PC-3 (cell line): ENCODE measurements around the gene ZNF80. TPM values are rescaled to one million over a fixed set of nuclear protein-coding genes. Genes with fewer than 3 reads are reported as not detected.
"Not testable (repeated sequence)": the region's sequence is repeated elsewhere in the genome, so short reads cannot be mapped to it uniquely, and the experiment has no call there.

Source experiments
- ATAC-seq: fragments of 200-7000 bp; cut with Tn5 transposase; 2 replicates; pipeline ENCODE4 v1.9.1; 2020; ENCODE audit warnings: mild to moderate bottlenecking, moderate library complexity
- BruUV-seq: library from RNA; stranded (reverse); fragments of 400-500 nt; replicated peaks from 2 replicates; lab custom pipeline; 2021; lab: Mats Ljungman, UMichigan
- CTCF ChIA-PET: fragments of 300-600 bp; sonication (Branson Sonifier 250); formaldehyde crosslinking; loops from one replicate; lab custom pipeline; 2022; ENCODE audit warnings: antibody characterized with exemption; lab: Charles Lee
- POLR2A ChIA-PET: fragments of 300-600 bp; sonication (Branson Sonifier 250); formaldehyde crosslinking; loops from one replicate; lab custom pipeline; 2022; ENCODE audit warnings: antibody characterized with exemption; ENCODE audit not compliant: unreplicated experiment; lab: Charles Lee
- DNase-seq: peaks from one replicate; pipeline ENCODE4 v3.0.0-alpha.2; 2015
- H2AFZ ChIP-seq: fragments of 300-600 bp; sonication (generic); 2 replicates; pipeline ENCODE4 v1.6.0; 2016; ENCODE audit warnings: antibody characterized with exemption, low read length
- H3F3A ChIP-seq: fragments of 300-600 bp; sonication (generic); one replicate; pipeline ENCODE4 v1.6.0; 2017; ENCODE audit warnings: antibody characterized with exemption, low read length, control low read depth, mild to moderate bottlenecking; ENCODE audit not compliant: unreplicated experiment
- H3K27ac ChIP-seq: fragments of 300-600 bp; sonication (generic); 2 replicates; pipeline ENCODE4 v1.5.1; 2016; ENCODE audit warnings: mild to moderate bottlenecking, low read length
- H3K27me3 ChIP-seq: fragments of 300-600 bp; sonication (generic); 2 replicates; pipeline ENCODE4 v1.6.1; 2016; ENCODE audit warnings: low read length, mixed read lengths
- H3K36me3 ChIP-seq: fragments of 300-600 bp; sonication (generic); 2 replicates; pipeline ENCODE4 v1.6.1; 2016; ENCODE audit warnings: low read depth, mixed run types, low read length, mixed read lengths
- H3K4me1 ChIP-seq: fragments of 300-600 bp; sonication (generic); 2 replicates; pipeline ENCODE4 v1.5.1; 2016; ENCODE audit warnings: low read length; ENCODE audit not compliant: insufficient read depth
- H3K4me2 ChIP-seq: fragments of 300-600 bp; sonication (generic); 2 replicates; pipeline ENCODE4 v1.6.0; 2016; ENCODE audit warnings: low read length
- H3K4me3 ChIP-seq: fragments of 300-600 bp; sonication (generic); 2 replicates; pipeline ENCODE4 v1.5.1; 2016; ENCODE audit warnings: mild to moderate bottlenecking, low read length, mixed read lengths
- H3K79me2 ChIP-seq: fragments of 300-600 bp; sonication (generic); 2 replicates; pipeline ENCODE4 v1.6.1; 2017; ENCODE audit warnings: low read length, mixed read lengths
- H3K9ac ChIP-seq: fragments of 300-600 bp; sonication (generic); 2 replicates; pipeline ENCODE4 v1.6.0; 2016; ENCODE audit warnings: mild to moderate bottlenecking, low read length
- H3K9me2 ChIP-seq: fragments of 300-600 bp; sonication (generic); replicated peaks from 2 replicates; pipeline ENCODE4 v1.6.1; 2016; ENCODE audit warnings: mixed run types, low read length, mixed read lengths
- H3K9me3 ChIP-seq: fragments of 300-600 bp; sonication (generic); 2 replicates; pipeline ENCODE4 v1.6.1; 2016; ENCODE audit warnings: low read length, mixed read lengths
- H4K20me1 ChIP-seq: fragments of 300-600 bp; sonication (generic); 2 replicates; pipeline ENCODE4 v1.6.1; 2016; ENCODE audit warnings: low read length, mixed read lengths
- EZH2 ChIP-seq: fragments of 300-600 bp; sonication (generic); IDR thresholded peaks from one replicate; pipeline ENCODE4 v1.6.1; 2017; ENCODE audit warnings: antibody characterized with exemption, mild to moderate bottlenecking, low read length; ENCODE audit not compliant: unreplicated experiment
- EZH2phosphoT487 ChIP-seq: fragments of 300-600 bp; sonication (generic); IDR thresholded peaks from 2 replicates; pipeline ENCODE4 v1.6.1; 2018; ENCODE audit warnings: mild to moderate bottlenecking, antibody characterized with exemption, low read length, borderline replicate concordance
- intact Hi-C: fragments of 100-400 bp; cut with micrococcal nuclease; formaldehyde crosslinking; loops from 2 replicates; pipeline ENCODE4 v1.9.0; 2023
- total RNA-seq: library from RNA; depleted of rRNA; stranded (reverse); fragments of >200 nt; gene quantifications from 2 replicates; pipeline ENCODE4 v1.2.3, GENCODE V29; 2014
- TF ChIP-seq, protein P1 (sequence below): fragments of 300-600 bp; sonication (generic); conservative IDR thresholded peaks from 2 replicates; pipeline ENCODE4 v1.5.1; 2017; ENCODE audit warnings: antibody characterized with exemption, low read depth, mild to moderate bottlenecking, low read length

The ZNF80 gene
- total RNA-seq, 1 experiment from 2014 or later, result not detected

GRCh38 chr3:114242947-114243346, 5.6 kb upstream of the ZNF80 start:
- Histone ChIP-seq H3K4me3 (no peak overlapping the region), H3K9ac (no peak overlapping the region), H3K79me2 (no peaks in the 10 kb centered on the region), H3K9me2 (no peaks in the 10 kb centered on the region), H3K27me3 (peaks cover 14% of the 10 kb centered on the region), H3K4me1 (no peaks in the 10 kb centered on the region), H3K4me2 (no peak overlapping the region), H3F3A (no peaks in the 10 kb centered on the region), H3K36me3 (no peaks in the 10 kb centered on the region), H3K27ac (no peak overlapping the region), H3K9me3 (no peaks in the 10 kb centered on the region), H4K20me1 (no peaks in the 10 kb centered on the region), H2AFZ (no peak overlapping the region)
- BruUV-seq, result no TSS peak
- ChIA-PET CTCF (no interaction called here), POLR2A (no interaction called here)
- ATAC-seq (no peak), DNase-seq (no peak)
- intact Hi-C loops, result no loop called here
- TF ChIP-seq, protein P1, sequence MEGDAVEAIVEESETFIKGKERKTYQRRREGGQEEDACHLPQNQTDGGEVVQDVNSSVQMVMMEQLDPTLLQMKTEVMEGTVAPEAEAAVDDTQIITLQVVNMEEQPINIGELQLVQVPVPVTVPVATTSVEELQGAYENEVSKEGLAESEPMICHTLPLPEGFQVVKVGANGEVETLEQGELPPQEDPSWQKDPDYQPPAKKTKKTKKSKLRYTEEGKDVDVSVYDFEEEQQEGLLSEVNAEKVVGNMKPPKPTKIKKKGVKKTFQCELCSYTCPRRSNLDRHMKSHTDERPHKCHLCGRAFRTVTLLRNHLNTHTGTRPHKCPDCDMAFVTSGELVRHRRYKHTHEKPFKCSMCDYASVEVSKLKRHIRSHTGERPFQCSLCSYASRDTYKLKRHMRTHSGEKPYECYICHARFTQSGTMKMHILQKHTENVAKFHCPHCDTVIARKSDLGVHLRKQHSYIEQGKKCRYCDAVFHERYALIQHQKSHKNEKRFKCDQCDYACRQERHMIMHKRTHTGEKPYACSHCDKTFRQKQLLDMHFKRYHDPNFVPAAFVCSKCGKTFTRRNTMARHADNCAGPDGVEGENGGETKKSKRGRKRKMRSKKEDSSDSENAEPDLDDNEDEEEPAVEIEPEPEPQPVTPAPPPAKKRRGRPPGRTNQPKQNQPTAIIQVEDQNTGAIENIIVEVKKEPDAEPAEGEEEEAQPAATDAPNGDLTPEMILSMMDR, result no peak
- TF ChIP-seq EZH2phosphoT487 (no peak), EZH2 (no peak)

DNA sequence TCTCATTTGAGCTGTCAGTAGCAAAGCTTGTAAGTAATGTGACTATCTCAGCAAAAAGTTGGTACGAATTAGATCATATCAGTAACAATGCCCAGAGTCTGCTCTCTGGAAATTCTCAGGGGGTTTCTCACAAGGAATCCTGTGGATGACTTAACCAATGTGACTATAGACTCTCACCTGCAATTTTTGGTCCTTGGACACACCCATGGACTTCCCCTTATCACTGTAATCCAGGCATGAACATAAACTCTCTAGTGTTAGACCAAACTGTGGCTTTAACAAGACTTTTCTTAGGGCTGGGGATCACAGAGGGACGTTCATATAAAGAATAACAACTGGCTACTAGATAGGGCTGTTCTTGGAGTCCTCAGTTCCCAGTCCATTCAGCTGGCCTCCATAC, 3.9 kb upstream of the ZNF80 start:
- TF ChIP-seq EZH2 (no peak), EZH2phosphoT487 (no peak)
- TF ChIP-seq, protein P1, result no peak

DNA sequence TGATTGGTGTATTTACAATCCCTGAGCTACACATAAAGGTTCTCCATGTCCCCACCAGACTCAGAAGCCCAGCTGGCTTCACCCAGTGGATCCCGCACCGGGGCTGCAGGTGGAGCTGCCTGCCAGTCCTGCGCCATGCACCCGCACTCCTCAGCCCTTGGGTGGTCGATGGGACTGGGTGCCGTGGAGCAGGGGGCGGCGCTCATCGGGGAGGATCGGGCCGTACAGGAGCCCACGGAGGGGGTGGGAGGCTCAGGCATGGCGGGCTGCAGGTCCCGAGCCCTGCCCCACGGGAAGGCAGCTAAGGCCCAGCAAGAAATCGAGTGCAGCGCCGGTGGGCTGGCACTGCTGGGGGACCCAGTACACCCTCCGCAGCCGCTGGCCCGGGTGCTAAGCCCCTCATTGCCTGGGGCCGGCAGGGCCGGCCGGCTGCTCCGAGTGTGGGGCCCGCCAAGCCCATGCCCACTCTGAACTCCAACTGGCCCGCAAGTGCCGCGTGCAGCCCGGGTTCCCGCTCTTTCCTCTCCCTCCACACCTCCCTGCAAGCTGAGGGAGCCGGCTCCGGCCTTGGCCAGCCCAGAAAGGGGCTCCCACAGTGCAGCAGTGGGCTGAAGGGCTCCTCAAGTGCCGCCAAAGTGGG, 888 bp upstream of the ZNF80 start:
- H3F3A ChIP-seq, CTCF ChIA-PET, H3K9me2 ChIP-seq, H3K27ac ChIP-seq, H3K79me2 ChIP-seq, intact Hi-C loops, H3K4me2 ChIP-seq, POLR2A ChIA-PET, H4K20me1 ChIP-seq, H3K4me3 ChIP-seq, H3K9ac ChIP-seq, H3K4me1 ChIP-seq, H2AFZ ChIP-seq, DNase-seq, BruUV-seq, H3K36me3 ChIP-seq, H3K9me3 ChIP-seq, ATAC-seq: not testable (repeated sequence)
- peaks cover 37% of the 10 kb centered on the region for H3K27me3 ChIP-seq

More for the DNA sequence above, 3.9 kb upstream of the ZNF80 start:
- no peak overlapping the region for H3K9ac ChIP-seq
- POLR2A ChIA-PET, result no interaction called here
- no TSS peak for BruUV-seq
- H4K20me1 ChIP-seq, result no peaks in the 10 kb centered on the region
- no peaks in the 10 kb centered on the region for H3K9me2 ChIP-seq
- CTCF ChIA-PET, result no interaction called here
- no peak overlapping the region for H3K4me2 ChIP-seq
- intact Hi-C loops, result no loop called here
- H2AFZ ChIP-seq, result no peak overlapping the region
- no peak overlapping the region for H3K4me3 ChIP-seq
- peaks cover 21% of the 10 kb centered on the region for H3K27me3 ChIP-seq
- no peaks in the 10 kb centered on the region for H3K79me2 ChIP-seq
- H3K27ac ChIP-seq, result no peak overlapping the region
- ATAC-seq (no peak), DNase-seq (no peak)
- no peaks in the 10 kb centered on the region for H3K4me1 ChIP-seq
- no peaks in the 10 kb centered on the region for H3F3A ChIP-seq
- H3K36me3 ChIP-seq, result no peaks in the 10 kb centered on the region
- H3K9me3 ChIP-seq, result no peaks in the 10 kb centered on the region
